AG09309 (cell line): ENCODE measurements around the gene DNAJA4.

Experiments
- DNase-seq: peaks from one replicate; pipeline ENCODE4 v3.0.0-alpha.2; 2010; ENCODE audit warnings: low read depth
- H3K4me3 ChIP-seq: 2 replicates; pipeline ENCODE4 v1.5.1; 2011; ENCODE audit warnings: mild to moderate bottlenecking, low read depth, low read length, moderate library complexity; ENCODE audit not compliant: control insufficient read depth
- CTCF ChIP-seq: IDR thresholded peaks from 2 replicates; pipeline ENCODE4 v1.5.1; 2011; ENCODE audit warnings: mild to moderate bottlenecking, low read depth, low read length, inconsistent platforms; ENCODE audit not compliant: insufficient read depth, control insufficient read depth; ENCODE audit errors: missing control alignments

Gene DNAJA4

GRCh38 chr15:78323693-78324092 is 59.3 kb downstream of the DNAJA4 start:
- no peak overlapping the region for H3K4me3 ChIP-seq
- DNase-seq = no peak
- no peak for TF ChIP-seq CTCF

GRCh38 chr15:78324144-78324543 is 59.8 kb downstream of the DNAJA4 start:
- no peak for TF ChIP-seq CTCF
- DNase-seq = no peak
- no peak overlapping the region for H3K4me3 ChIP-seq

GRCh38 chr15:78325092-78325843 is 60.9 kb downstream of the DNAJA4 start:
- no peak overlapping the region for H3K4me3 ChIP-seq
- no peak for DNase-seq
- no peak for TF ChIP-seq CTCF

GRCh38 chr15:78327466-78327865 is 63.1 kb downstream of the DNAJA4 start:
- H3K4me3 ChIP-seq = no peak overlapping the region
- DNase-seq = no peak

GRCh38 chr15:78329625-78330024 is 65.3 kb downstream of the DNAJA4 start:
- no peak for TF ChIP-seq CTCF
- no peak overlapping the region for H3K4me3 ChIP-seq
- DNase-seq = no peak

More at GRCh38 chr15:78327466-78327865, 63.1 kb downstream of the DNAJA4 start:
- TF ChIP-seq CTCF = no peak
